Fibroblast of mammary gland (primary cell): ENCODE results near the gene TEX14.
"Not testable (repeated sequence)": the region's sequence is repeated elsewhere in the genome, so short reads cannot be mapped to it uniquely, and the experiment has no call there.

Source experiments
- DNase-seq: peaks from one replicate; pipeline ENCODE4 v3.0.0-alpha.2; 2010; ENCODE audit warnings: low read depth
- H3K4me3 ChIP-seq: 2 replicates; pipeline ENCODE4 v1.5.1; 2011; ENCODE audit warnings: low read depth, mild to moderate bottlenecking, low read length, moderate library complexity; ENCODE audit not compliant: control insufficient read depth
- TF ChIP-seq, protein P1 (sequence below): conservative IDR thresholded peaks from 2 replicates; pipeline ENCODE4 v1.5.1; 2011; ENCODE audit warnings: low read depth, low read length, inconsistent platforms; ENCODE audit not compliant: control insufficient read depth, insufficient read depth

TEX14 gene

DNA sequence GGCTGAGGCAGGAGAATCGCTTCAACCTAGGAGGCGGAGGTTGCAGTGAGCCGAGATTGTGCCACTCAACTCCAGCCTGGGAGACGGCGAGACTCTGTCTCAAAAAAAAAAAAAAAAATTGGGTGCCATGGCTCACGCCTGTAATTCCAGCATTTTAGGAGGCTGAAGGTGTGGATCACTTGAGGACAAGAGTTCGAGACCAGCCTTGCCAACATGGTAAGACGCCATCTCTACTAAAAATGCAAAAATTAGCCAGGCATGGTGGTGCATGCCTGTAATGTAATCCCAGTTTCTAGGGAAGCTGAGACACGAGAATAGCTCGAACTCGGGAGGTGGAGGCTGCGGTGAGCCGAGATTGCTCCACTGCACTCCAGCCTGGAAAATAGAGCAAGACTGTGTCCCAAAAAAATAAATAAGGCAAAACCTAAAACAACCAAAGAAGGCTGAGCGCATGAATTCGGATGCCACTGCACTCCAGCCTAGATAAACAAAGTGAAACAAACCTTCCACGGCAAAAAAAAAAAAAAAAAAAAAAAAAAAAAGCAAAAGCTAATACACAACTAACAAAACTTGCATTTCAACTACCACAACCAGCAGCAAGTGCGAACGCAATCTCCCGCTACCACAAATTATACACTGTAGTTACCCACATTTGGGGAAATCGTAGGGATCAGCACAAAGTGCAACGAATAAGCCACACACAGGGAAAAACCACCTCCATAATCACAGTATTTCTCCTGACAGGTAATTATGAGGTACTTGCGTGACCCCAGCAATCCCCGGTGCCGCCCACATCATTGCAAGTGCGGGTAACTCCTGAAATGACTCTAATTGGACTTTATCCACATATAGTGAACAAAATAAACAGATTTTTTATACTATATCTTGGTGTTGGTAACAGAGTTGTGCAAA, 25.6 kb downstream of the TEX14 start:
- H3K4me3 ChIP-seq: no peak overlapping the region
- DNase-seq: no peak

DNA sequence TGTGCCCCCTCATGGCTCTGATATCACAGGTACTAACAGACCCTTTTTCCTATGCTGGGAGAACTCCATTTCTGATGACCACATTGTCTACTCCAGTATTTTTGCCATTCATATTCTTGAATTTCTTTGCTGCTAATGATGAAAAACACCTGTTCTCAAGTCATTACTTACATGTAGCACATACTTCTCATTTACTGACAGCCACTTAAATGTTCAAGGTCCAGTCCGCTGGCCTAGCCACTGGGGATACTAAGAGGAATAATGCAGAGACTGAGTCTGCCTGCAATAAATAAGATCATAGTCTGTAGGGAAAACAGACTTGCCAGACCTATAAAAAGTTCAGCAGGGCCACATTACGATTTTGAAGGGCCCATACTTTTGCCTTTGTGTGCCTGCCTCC, 27.5 kb downstream of the TEX14 start:
- no peak overlapping the region for H3K4me3 ChIP-seq
- DNase-seq: no peak
- TF ChIP-seq, protein P1, sequence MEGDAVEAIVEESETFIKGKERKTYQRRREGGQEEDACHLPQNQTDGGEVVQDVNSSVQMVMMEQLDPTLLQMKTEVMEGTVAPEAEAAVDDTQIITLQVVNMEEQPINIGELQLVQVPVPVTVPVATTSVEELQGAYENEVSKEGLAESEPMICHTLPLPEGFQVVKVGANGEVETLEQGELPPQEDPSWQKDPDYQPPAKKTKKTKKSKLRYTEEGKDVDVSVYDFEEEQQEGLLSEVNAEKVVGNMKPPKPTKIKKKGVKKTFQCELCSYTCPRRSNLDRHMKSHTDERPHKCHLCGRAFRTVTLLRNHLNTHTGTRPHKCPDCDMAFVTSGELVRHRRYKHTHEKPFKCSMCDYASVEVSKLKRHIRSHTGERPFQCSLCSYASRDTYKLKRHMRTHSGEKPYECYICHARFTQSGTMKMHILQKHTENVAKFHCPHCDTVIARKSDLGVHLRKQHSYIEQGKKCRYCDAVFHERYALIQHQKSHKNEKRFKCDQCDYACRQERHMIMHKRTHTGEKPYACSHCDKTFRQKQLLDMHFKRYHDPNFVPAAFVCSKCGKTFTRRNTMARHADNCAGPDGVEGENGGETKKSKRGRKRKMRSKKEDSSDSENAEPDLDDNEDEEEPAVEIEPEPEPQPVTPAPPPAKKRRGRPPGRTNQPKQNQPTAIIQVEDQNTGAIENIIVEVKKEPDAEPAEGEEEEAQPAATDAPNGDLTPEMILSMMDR: no peak

More for the DNA sequence above, 25.6 kb downstream of the TEX14 start:
- TF ChIP-seq, protein P1: no peak

DNA sequence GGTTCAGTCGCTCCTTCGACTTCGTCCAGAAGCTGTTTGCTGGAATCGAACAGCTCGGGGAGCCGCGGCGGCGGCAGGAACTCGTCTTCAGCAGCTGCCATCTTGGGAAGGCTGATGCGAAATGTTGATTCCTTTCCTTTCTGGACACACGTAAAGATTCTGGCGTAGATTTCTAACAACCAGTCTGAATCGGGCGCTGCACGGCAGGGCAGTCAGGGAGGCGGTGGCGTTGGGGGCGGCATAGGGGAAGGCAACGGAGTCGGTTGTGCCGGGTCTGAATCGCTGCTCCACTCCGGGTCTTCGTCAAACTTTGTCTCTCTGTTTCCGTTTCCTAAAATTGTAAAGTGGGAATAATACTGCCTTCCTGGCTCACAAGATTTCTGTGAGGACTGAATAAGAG, 30.3 kb downstream of the TEX14 start:
- DNase-seq: no peak
- TF ChIP-seq, protein P1: no peak
- H3K4me3 ChIP-seq: no peak overlapping the region

DNA sequence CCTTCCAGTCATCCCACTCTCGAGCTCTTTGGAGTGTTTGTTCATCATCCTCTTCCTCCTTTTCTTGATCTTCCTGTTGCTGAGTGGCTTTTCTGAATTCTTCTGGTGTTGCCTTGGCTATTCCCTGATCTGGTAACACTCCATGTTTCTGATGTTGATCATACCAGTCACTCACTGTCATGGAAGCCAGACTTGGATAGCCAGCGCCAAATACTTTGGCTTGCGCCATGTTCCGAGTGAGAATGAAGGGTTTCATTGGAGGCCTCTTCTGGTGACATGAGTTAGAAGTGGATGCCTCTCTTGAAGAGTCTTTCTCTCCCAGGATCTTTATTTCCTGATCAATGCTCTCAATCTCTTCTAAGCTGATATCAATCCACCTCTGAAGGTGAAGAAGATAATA, 31.2 kb downstream of the TEX14 start:
- DNase-seq: no peak
- no peak overlapping the region for H3K4me3 ChIP-seq
- TF ChIP-seq, protein P1: no peak

DNA sequence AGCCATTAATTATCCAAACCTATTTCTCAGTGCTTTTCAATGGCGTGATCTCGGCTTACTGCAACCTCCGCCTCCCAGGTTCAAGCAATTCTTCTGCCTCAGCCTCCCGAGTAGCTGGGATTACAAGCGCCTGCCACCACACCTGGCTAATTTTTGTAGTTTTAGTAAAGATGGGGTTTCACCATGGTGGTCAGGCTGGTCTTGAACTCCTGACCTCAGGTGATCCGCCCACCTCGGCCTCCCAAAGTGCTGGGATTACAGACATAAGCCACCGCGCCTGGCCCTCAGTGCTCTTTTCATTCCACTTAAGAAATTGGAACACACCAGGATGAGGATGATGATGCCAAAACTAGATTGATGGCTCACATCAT, 32.1 kb downstream of the TEX14 start:
- peak overlapping the region; percentile 44 for H3K4me3 ChIP-seq
- not testable (repeated sequence) for DNase-seq

DNA sequence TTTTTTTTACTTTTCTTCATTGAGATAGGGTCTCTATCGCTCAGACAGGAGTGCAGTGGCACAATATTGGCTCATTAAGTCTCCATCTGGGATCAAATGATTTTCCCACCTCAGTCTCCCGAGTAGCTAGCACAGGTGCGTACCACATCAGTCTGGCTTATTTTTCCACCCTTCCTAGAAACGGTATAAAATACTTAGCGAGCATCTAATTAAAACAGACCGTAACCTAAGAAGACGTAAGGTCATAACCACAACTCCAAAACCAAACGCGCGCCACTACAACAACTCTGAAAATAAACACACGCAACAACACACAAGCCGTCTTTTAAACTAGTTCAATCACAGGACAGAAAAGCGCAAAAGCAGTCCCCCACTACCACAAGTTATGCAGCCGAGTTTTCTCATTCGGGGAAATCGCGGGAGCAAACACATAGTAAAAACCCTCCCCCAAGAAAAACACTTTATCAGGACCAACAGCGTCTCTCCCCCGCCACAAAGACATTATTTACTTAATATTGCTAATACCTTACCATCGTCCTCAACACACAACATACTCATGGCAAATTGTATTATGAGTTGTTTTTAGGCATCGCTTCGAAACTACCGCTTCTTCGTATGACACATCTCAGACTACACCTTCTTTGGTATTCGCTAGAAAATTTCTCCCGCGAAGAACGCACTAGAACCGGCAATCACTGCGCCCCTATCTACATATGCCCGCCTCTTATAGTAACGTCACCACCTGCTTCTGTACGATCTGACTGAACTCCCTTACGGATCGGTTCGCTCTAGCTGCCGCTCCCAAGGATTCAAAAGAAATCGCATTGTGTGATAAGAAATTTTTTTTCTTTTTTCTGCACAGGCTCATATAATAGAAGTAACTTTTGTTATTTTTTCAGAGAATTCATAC, 32.8 kb downstream of the TEX14 start:
- DNase-seq: peak; percentile 97
- TF ChIP-seq, protein P1: no peak
- peak overlapping the region; percentile 44 for H3K4me3 ChIP-seq

DNA sequence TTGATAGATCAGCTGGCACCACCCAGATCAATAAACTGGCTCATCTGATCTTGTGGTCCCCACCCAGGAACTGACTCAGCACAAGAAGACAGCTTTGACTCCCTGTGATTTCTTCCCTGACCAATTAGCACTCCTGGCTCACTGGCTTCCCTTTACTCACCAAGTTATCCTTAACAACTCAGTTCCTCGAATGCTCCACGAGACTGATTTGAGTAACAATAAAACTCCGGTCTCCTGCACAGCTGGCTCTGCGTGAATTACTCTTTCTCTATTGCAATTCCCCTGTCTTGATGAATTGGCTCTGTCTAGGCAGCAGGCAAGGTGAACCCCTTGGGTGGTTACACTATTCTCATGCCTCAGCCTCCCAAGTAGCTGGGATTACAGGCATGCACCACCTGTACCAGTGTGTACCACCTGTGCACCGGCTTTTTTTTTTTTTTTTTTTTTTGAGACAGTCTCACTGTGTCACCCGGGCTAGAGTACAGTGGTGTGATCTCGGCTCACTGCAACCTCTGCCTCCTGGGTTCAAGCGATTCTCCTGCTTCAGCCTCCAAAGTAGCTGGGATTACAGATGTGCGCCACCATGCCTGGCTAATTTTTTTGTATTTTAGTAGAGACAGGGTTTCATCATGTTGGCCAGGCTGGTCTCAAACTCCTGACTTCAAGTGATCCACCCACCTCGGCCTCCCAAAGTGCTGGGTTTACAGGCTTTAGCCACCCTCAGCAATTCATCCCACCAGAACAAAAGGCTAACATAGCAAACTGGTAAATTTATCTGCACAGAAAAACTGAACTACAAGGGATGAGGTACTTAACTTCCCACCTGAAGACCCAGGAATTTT, 33.7 kb downstream of the TEX14 start:
- not testable (repeated sequence) for H3K4me3 ChIP-seq
- peak; percentile 48 for DNase-seq
